HepG2 (cell line): ENCODE results near the gene ACP1. TPM values are rescaled to one million over a fixed set of nuclear protein-coding genes. Genes with fewer than 3 reads are reported as not detected.
A peak's percentile ranks its signal among the peaks of the same experiment; 100 is the strongest.

Source experiments
- ATAC-seq: fragments of 200-7000 bp; cut with Tn5 transposase; 3 replicates; pipeline ENCODE4 v1.9.1; 2020; ENCODE audit warnings: mild to moderate bottlenecking, moderate library complexity
- BruUV-seq: library from RNA; stranded (reverse); fragments of 400-500 nt; replicated peaks from 2 replicates; lab custom pipeline; 2021; lab: Mats Ljungman, UMichigan
- CTCF ChIA-PET: fragments of 300-600 bp; formaldehyde crosslinking; extraction: SDS; loops from one replicate; lab custom pipeline; 2021; ENCODE audit warnings: low total read pairs, inconsistent platforms, low intra/inter-chr PET ratio; lab: Yijun Ruan, JAX
- POLR2A ChIA-PET: fragments of 350-600 bp; sonication (Branson Sonifier 250); formaldehyde crosslinking; loops from one replicate; lab custom pipeline; 2020; ENCODE audit warnings: antibody characterized with exemption, inconsistent platforms; lab: Yijun Ruan, JAX
- DNase-seq: peaks from one replicate; pipeline ENCODE4 v3.0.0-alpha.2; 2015; ENCODE audit warnings: low spot score
- FAIRE-seq: peaks from 3 replicates; lab custom pipeline; 2011; peaks lifted over from hg19 to GRCh38; lab: Jason Lieb, UNC
- H2AFZ ChIP-seq: one replicate; pipeline ENCODE4 v1.6.1; 2011; ENCODE audit warnings: low read length, inconsistent platforms
- H3K27ac ChIP-seq: fragments of 300-600 bp; 3 replicates; pipeline ENCODE4 v1.8.0; 2011; ENCODE audit warnings: mixed run types, mild to moderate bottlenecking, mixed read lengths, low read length, inconsistent platforms; ENCODE audit not compliant: insufficient read depth; ENCODE audit errors: extremely low read length
- H3K27me3 ChIP-seq, 2 experiments: fragments of 200-600 bp in 1 of 2; 2 replicates in 1 of 2; 3 replicates in 1 of 2; pipeline versions ENCODE4 v1.6.0 to v1.8.0; 2011; ENCODE audit warnings: low read length in 2 of 2, mild to moderate bottlenecking in 2 of 2, moderate library complexity in 2 of 2, inconsistent platforms in 1 of 2; ENCODE audit not compliant: insufficient read depth in 2 of 2, control insufficient read depth in 1 of 2
- H3K36me3 ChIP-seq, 2 experiments: fragments of 200-600 bp in 1 of 2; replicated peaks in 1 of 2; 2 replicates in 1 of 2; 3 replicates in 1 of 2; pipeline versions ENCODE4 v1.5.1 to v1.8.0; 2011; ENCODE audit warnings: low read length in 2 of 2, inconsistent platforms in 1 of 2; ENCODE audit not compliant: insufficient read depth in 2 of 2, control insufficient read depth in 1 of 2
- H3K4me1 ChIP-seq: 2 replicates; pipeline ENCODE4 v1.5.1; 2012; ENCODE audit warnings: low read length, inconsistent platforms; ENCODE audit not compliant: insufficient read depth
- H3K4me2 ChIP-seq: 2 replicates; pipeline ENCODE4 v1.6.0; 2011; ENCODE audit warnings: low read depth, low read length, inconsistent platforms
- H3K4me3 ChIP-seq, 3 experiments: fragments of 200-600 bp in 1 of 3; sonication (generic), shearing (Covaris generic) in 1 of 3; replicated peaks in 1 of 3; 2 replicates each; pipeline ENCODE4 v1.5.1; 2011 to 2016; ENCODE audit warnings: low read length in 3 of 3, inconsistent platforms in 2 of 3, low read depth in 2 of 3, mild to moderate bottlenecking in 2 of 3, control low read depth in 1 of 3, mixed read lengths in 1 of 3; ENCODE audit not compliant: insufficient read depth in 1 of 3
- H3K79me2 ChIP-seq: one replicate; pipeline ENCODE4 v1.6.1; 2011; ENCODE audit warnings: low read length, inconsistent platforms; ENCODE audit not compliant: insufficient read depth
- H3K9ac ChIP-seq: 2 replicates; pipeline ENCODE4 v1.6.0; 2011; ENCODE audit warnings: mild to moderate bottlenecking, low read depth, low read length, inconsistent platforms; ENCODE audit not compliant: insufficient read depth
- H3K9me3 ChIP-seq: 2 replicates; pipeline ENCODE4 v1.5.1; 2012; ENCODE audit warnings: mild to moderate bottlenecking, low read length
- H4K20me1 ChIP-seq: 2 replicates; pipeline ENCODE4 v1.6.0; 2011; ENCODE audit warnings: inconsistent platforms, mild to moderate bottlenecking, low read length, moderate library complexity; ENCODE audit not compliant: insufficient read depth
- AGO2 ChIP-seq: fragments of 200-400 bp; formaldehyde crosslinking; optimal IDR thresholded peaks from 2 replicates; pipeline ENCODE3; 2017; ENCODE audit warnings: mild to moderate bottlenecking, low read depth, low read length, moderate library complexity
- ATF2 ChIP-seq: sonication (generic); formaldehyde crosslinking; IDR thresholded peaks from 2 replicates; pipeline ENCODE4 v1.4.0; 2020; ENCODE audit warnings: missing genetic modification reagents
- CREM ChIP-seq, 2 experiments: sonication (generic) in 1 of 2; formaldehyde crosslinking in 1 of 2; IDR thresholded peaks; 2 replicates each; pipeline versions ENCODE4 v1.4.0 to v1.6.1; 2016 to 2020; ENCODE audit warnings: antibody characterized with exemption in 1 of 2, mild to moderate bottlenecking in 1 of 2, missing genetic modification reagents in 1 of 2
- CSRNP1 ChIP-seq: sonication (generic); formaldehyde crosslinking; IDR thresholded peaks from 2 replicates; pipeline ENCODE4 v1.8.1; 2023; ENCODE audit warnings: mild to moderate bottlenecking, missing genetic modification reagents
- FOXM1 ChIP-seq: sonication (generic); formaldehyde crosslinking; IDR thresholded peaks from 2 replicates; pipeline ENCODE4 v1.5.0; 2020; ENCODE audit warnings: missing genetic modification reagents
- ZFYVE20 ChIP-seq: sonication (generic); formaldehyde crosslinking; IDR thresholded peaks from 2 replicates; pipeline ENCODE4 v1.8.0; 2023; ENCODE audit warnings: low read depth, mild to moderate bottlenecking, moderate library complexity, missing genetic modification reagents, borderline replicate concordance
- ZNF468 ChIP-seq: sonication (generic); formaldehyde crosslinking; IDR thresholded peaks from 2 replicates; pipeline ENCODE4 v1.8.0; 2022; ENCODE audit warnings: mild to moderate bottlenecking, moderate library complexity, missing genetic modification reagents
- ZNF572 ChIP-seq: sonication (generic); formaldehyde crosslinking; IDR thresholded peaks from 2 replicates; pipeline ENCODE4 v1.5.1; 2020; ENCODE audit warnings: mild to moderate bottlenecking, missing genetic modification reagents
- ZNF687 ChIP-seq: sonication (generic); formaldehyde crosslinking; IDR thresholded peaks from 2 replicates; pipeline ENCODE4 v1.5.1; 2020; ENCODE audit warnings: mild to moderate bottlenecking, missing genetic modification reagents, moderate library complexity
- ZNF709 ChIP-seq: sonication (generic); formaldehyde crosslinking; IDR thresholded peaks from 2 replicates; pipeline ENCODE4 v1.5.0; 2020; ENCODE audit warnings: mild to moderate bottlenecking, missing genetic modification reagents
- ZNF878 ChIP-seq: sonication (generic); formaldehyde crosslinking; IDR thresholded peaks from 2 replicates; pipeline ENCODE4 v1.8.1; 2023; ENCODE audit warnings: mild to moderate bottlenecking, missing genetic modification reagents, moderate library complexity
- WGBS: methylation state at CpG from one replicate; pipeline ENCODE4 v1.1.6; 2017; ENCODE audit warnings: low lambda C conversion rate; 5-methylcytosine and 5-hydroxymethylcytosine counted together
- in situ Hi-C: cut with HindIII; loops from 2 replicates; pipeline ENCODE4 v1.10.0; 2017; ENCODE audit warnings: low pct_unique_long_range_greater_than_20kb; ENCODE audit not compliant: extremely low pct_ligation_motif_present
- intact Hi-C: fragments of 100-400 bp; cut with micrococcal nuclease; formaldehyde crosslinking; loops from one replicate; pipeline ENCODE4 v1.10.0; 2022; ENCODE audit not compliant: unreplicated experiment
- polyA plus RNA-seq, 8 experiments: library from polyadenylated mRNA; depleted of rRNA in 3 of 8; stranded (reverse) in 7 of 8; unstranded in 1 of 8; fragments of >200 nt; fragmentation: Illumina TruSeq in 4 of 8; extraction: Trizol in 4 of 8; gene quantifications; 2 replicates each; pipeline versions ENCODE4 v1.2.1 to v1.2.3, GENCODE V29; 2011 to 2016; ENCODE audit warnings: low read depth in 4 of 8, missing spikeins in 1 of 8, mixed read lengths in 1 of 8; ENCODE audit not compliant: insufficient read depth in 1 of 8
- total RNA-seq, 5 experiments: library from RNA; depleted of rRNA; stranded (reverse); fragments of >200 nt; fragmentation: Illumina TruSeq; extraction: Trizol; gene quantifications; 2 replicates each; pipeline ENCODE4 v1.2.3, GENCODE V29; 2016; ENCODE audit warnings: low read depth in 1 of 5
- TF ChIP-seq, protein P1 (sequence below): IDR thresholded peaks from 2 replicates; pipeline ENCODE4 v1.6.1; 2016; ENCODE audit warnings: missing genetic modification reagents, missing compliant biosample characterization

Gene ACP1
- total and polyA plus RNA-seq, 2 of the 13 experiments (the other 11 are each of a cell fraction or from before 2014, with no cell fraction given): 246 to 348 TPM

DNA sequence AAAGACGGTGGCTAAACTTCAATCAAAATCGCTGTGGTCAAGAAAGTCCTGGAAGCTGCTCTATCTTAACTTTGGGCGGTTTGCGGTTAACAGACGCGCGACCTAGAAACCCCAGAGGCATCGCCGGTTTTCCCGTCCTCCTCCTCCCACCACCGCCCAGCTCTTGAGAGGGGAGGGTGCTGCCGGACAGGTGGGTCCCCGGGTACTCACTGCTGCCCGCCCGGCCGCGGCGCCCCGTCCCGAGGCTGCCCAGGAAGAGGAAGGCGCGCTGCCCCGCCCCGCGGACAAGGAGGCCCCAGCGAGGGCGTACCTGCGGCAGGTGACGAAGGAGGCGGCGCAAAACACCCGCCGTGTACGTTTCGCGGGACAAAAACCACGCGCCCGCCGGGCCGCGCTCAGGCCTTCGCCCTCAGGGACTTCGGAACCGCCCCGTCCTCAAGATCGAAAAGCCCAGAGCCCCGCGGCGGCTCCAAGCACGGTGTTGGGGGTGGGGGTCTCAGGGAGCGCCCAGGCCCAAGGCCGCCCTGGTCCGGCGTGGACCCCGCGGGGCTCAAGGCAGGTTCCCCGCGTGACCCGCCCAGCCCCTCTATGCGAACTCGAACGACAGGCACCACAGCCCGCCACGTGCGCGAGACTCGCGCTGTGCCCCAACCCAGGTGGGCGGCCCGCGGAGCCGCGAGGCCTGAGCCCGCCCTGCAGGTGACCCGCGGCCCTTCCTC lies 814 bp upstream of the ACP1 start, which contains the start of gene SH3YL1:
Gene SH3YL1, minus strand, starts transcription at position 259 of the 719 bp plus-strand sequence. Its CDS starts 48 bp downstream, at position 211.
- H3K4me2 ChIP-seq: peak within 1 kb of the TSS; percentile 98
- FAIRE-seq (no peak), ATAC-seq (peak; percentile 2; the same call in 2 of the 3 replicates), DNase-seq (no peak)
- in situ Hi-C loops: no loop called here
- H4K20me1 ChIP-seq: peaks cover 33% of the 10 kb centered on the region
- peak within 1 kb of the TSS; percentile 95 to 99 (median 96) for H3K4me3 ChIP-seq
- peak within 1 kb of the TSS; percentile 84 for H3K27ac ChIP-seq
- H3K9ac ChIP-seq: peak within 1 kb of the TSS; percentile 97
- ChIA-PET POLR2A (interaction anchor here (0.6 to 11.0 kb wide), 6 partner anchors 8 to 87 kb away, joined by 3 to 156 read pairs (median 4); no protein-coding TSS in a partner anchor), CTCF (interaction anchor here (1.6 kb wide), 1 partner anchor 17 kb away, joined by 6 read pairs; no protein-coding TSS in a partner anchor)
- no peaks in the 10 kb centered on the region for H3K9me3 ChIP-seq
- peaks cover 0 to under 1% of the 10 kb centered on the region in 2 experiments; a peak in 2 of 5 replicates for H3K36me3 ChIP-seq
- H3K79me2 ChIP-seq: peaks cover 44% of the 10 kb centered on the region
- 96% methylated on average over 69 of the region's 77 CpGs for WGBS
- peaks cover 0 to 5% of the 10 kb centered on the region in 2 experiments; a peak in 1 of 5 replicates for H3K27me3 ChIP-seq
- H2AFZ ChIP-seq: no peak within 1 kb of the TSS
- peaks cover 83% of the 10 kb centered on the region for H3K4me1 ChIP-seq
- BruUV-seq: no TSS peak
- intact Hi-C loops: no loop called here
- TF ChIP-seq ZNF709 (CRISPR knock-in tag): peak; percentile 69
- 0 out of 2 replicates have a peak, but pooled peaks have one; percentile 42 for TF ChIP-seq ZFYVE20 (CRISPR knock-in tag)
- TF ChIP-seq ZNF878 (CRISPR knock-in tag): no peak
- no peak for TF ChIP-seq ATF2 (CRISPR knock-in tag)
- TF ChIP-seq FOXM1: 0 out of 2 replicates have a peak, but pooled peaks have one; percentile 38
- TF ChIP-seq ZNF687 (CRISPR knock-in tag): peak; percentile 59; the same call in 1 of the 2 replicates
- peak; percentile 32; the same call in 1 of the 2 replicates for TF ChIP-seq CSRNP1
- TF ChIP-seq AGO2: peak; percentile 37
- TF ChIP-seq ZNF572 (CRISPR knock-in tag): 0 out of 2 replicates have a peak, but pooled peaks have one; percentile 28
- TF ChIP-seq, protein P1, sequence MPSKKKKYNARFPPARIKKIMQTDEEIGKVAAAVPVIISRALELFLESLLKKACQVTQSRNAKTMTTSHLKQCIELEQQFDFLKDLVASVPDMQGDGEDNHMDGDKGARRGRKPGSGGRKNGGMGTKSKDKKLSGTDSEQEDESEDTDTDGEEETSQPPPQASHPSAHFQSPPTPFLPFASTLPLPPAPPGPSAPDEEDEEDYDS: no peak
- peak; percentile 19; the same call in 1 of the 2 replicates for TF ChIP-seq ZNF468 (CRISPR knock-in tag)
- no peak for TF ChIP-seq CREM (IDR thresholded peaks at IDR 0.05)
- TF ChIP-seq CREM (CRISPR knock-in tag; IDR thresholded peaks at IDR 0.05): no peak
